ENCODE measurements around the gene TNIK. TPM values are rescaled to one million over a fixed set of nuclear protein-coding genes. Genes with fewer than 3 reads are reported as not detected.
"Not testable (repeated sequence)": the region's sequence is repeated elsewhere in the genome, so short reads cannot be mapped to it uniquely, and the experiment has no call there.

TNIK gene
- total RNA-seq, 4 donors from 2014 or later = 32.9 to 52.0 (median 40.2) TPM

GRCh38 chr3:171242951-171243350, 217.3 kb downstream of the TNIK start:
- H3K27me3 ChIP-seq = no peaks in the 10 kb centered on the region
- H3K4me3 ChIP-seq = no peak overlapping the region
- H3K27ac ChIP-seq = no peak overlapping the region
- no peaks in the 10 kb centered on the region for H3K9me3 ChIP-seq
- H3K36me3 ChIP-seq = no peaks in the 10 kb centered on the region
- intact Hi-C loops (cut with DNase I; ENCODE audit: low total_unique reads) = no loop called here
- WGBS, 2 donors (ENCODE audit: low coverage in 1 of 2) = 51 to 52% methylated on average over 2 of the region's 2 CpGs
- no peak for DNase-seq
- no peaks in the 10 kb centered on the region for H3K4me1 ChIP-seq
- in situ Hi-C loops (cut with MboI; ENCODE audit: low pct_ligation_motif_present in 1 of 4, low pct_unique_long_range_greater_than_20kb in 1 of 4, low sequenced_read_pairs in 3 of 4) = no loop called here
- TF ChIP-seq POLR2AphosphoS5 (IDR thresholded peaks at IDR 0.05) = no peak
- no peak for TF ChIP-seq POLR2A (IDR thresholded peaks at IDR 0.05)
- no peak for TF ChIP-seq EP300 (IDR thresholded peaks at IDR 0.05; ENCODE audit: low read depth)
- no peak for TF ChIP-seq CTCF (IDR thresholded peaks at IDR 0.05)

- TF ChIP-seq EP300 (IDR thresholded peaks at IDR 0.05; ENCODE audit: low read depth) = no peak
- TF ChIP-seq POLR2A (IDR thresholded peaks at IDR 0.05) = no peak
- TF ChIP-seq CTCF (IDR thresholded peaks at IDR 0.05) = no peak
- TF ChIP-seq POLR2AphosphoS5 (IDR thresholded peaks at IDR 0.05) = no peak
Observed at GRCh38 chr3:171242170-171242569, 218.0 kb downstream of the TNIK start.

GRCh38 chr3:171241655-171242054, 218.6 kb downstream of the TNIK start:
- H3K4me3 ChIP-seq; intact Hi-C loops (cut with DNase I; ENCODE audit: low total_unique reads); DNase-seq; H3K9me3 ChIP-seq; in situ Hi-C loops (cut with MboI; ENCODE audit: low pct_ligation_motif_present in 1 of 4, low pct_unique_long_range_greater_than_20kb in 1 of 4, low sequenced_read_pairs in 3 of 4); H3K4me1 ChIP-seq; H3K27me3 ChIP-seq; H3K36me3 ChIP-seq; H3K27ac ChIP-seq: not testable (repeated sequence)
- WGBS, 2 donors (ENCODE audit: low coverage in 1 of 2) = 97 to 100% methylated on average over 1 of the region's 2 CpGs

More at GRCh38 chr3:171242170-171242569, 218.0 kb downstream of the TNIK start:
- in situ Hi-C loops (cut with MboI; ENCODE audit: low pct_ligation_motif_present in 1 of 4, low pct_unique_long_range_greater_than_20kb in 1 of 4, low sequenced_read_pairs in 3 of 4) (no loop called here), intact Hi-C loops (cut with DNase I; ENCODE audit: low total_unique reads) (no loop called here)
- no peak for DNase-seq
- Histone ChIP-seq H3K27me3 (no peaks in the 10 kb centered on the region), H3K36me3 (no peaks in the 10 kb centered on the region), H3K4me3 (no peak overlapping the region), H3K27ac (no peak overlapping the region), H3K9me3 (no peaks in the 10 kb centered on the region), H3K4me1 (no peaks in the 10 kb centered on the region)
- WGBS, 2 donors (ENCODE audit: low coverage in 1 of 2) = 81 to 98% methylated on average over 2 of the region's 2 CpGs

- no peaks in the 10 kb centered on the region for H3K9me3 ChIP-seq
- no peak overlapping the region for H3K27ac ChIP-seq
- no peak overlapping the region for H3K4me3 ChIP-seq
- intact Hi-C loops (cut with DNase I; ENCODE audit: low total_unique reads) = no loop called here
- in situ Hi-C loops (cut with MboI; ENCODE audit: low pct_ligation_motif_present in 1 of 4, low pct_unique_long_range_greater_than_20kb in 1 of 4, low sequenced_read_pairs in 3 of 4) = no loop called here
- no peaks in the 10 kb centered on the region for H3K36me3 ChIP-seq
- WGBS, 2 donors (ENCODE audit: low coverage in 1 of 2) = 86 to 91% methylated on average over 3 of the region's 3 CpGs
- H3K4me1 ChIP-seq = peaks cover 0 to 4% (median 0%) of the 10 kb centered on the region in 4 donors
- no peak for DNase-seq
- TF ChIP-seq CTCF (IDR thresholded peaks at IDR 0.05) (no peak), POLR2A (IDR thresholded peaks at IDR 0.05) (no peak), POLR2AphosphoS5 (IDR thresholded peaks at IDR 0.05) (no peak), EP300 (IDR thresholded peaks at IDR 0.05; ENCODE audit: low read depth) (no peak)
- no peaks in the 10 kb centered on the region for H3K27me3 ChIP-seq
Observed at GRCh38 chr3:171240504-171240835, 219.7 kb downstream of the TNIK start.

GRCh38 chr3:171239757-171240503, 220.3 kb downstream of the TNIK start:
- Histone ChIP-seq H3K4me1 (peaks cover 0 to 4% (median 0%) of the 10 kb centered on the region in 4 donors), H3K9me3 (no peaks in the 10 kb centered on the region), H3K4me3 (no peak overlapping the region), H3K27me3 (no peaks in the 10 kb centered on the region), H3K27ac (no peak overlapping the region), H3K36me3 (no peaks in the 10 kb centered on the region)
- 92 to 100% methylated on average over 1 to 9 of the region's 9 CpGs for WGBS, 2 donors (ENCODE audit: low coverage in 1 of 2)
- in situ Hi-C loops (cut with MboI; ENCODE audit: low pct_ligation_motif_present in 1 of 4, low pct_unique_long_range_greater_than_20kb in 1 of 4, low sequenced_read_pairs in 3 of 4) (no loop called here), intact Hi-C loops (cut with DNase I; ENCODE audit: low total_unique reads) (no loop called here)
- no peak for DNase-seq
- TF ChIP-seq POLR2A (IDR thresholded peaks at IDR 0.05) (no peak), EP300 (IDR thresholded peaks at IDR 0.05; ENCODE audit: low read depth) (no peak), POLR2AphosphoS5 (IDR thresholded peaks at IDR 0.05) (no peak), CTCF (IDR thresholded peaks at IDR 0.05) (no peak)
